HG03521 (cell line): Measurements from ENCODE around the gene GARNL3.
A peak's percentile ranks its signal among the peaks of the same experiment; 100 is the strongest.

Experiments
- ATAC-seq: cut with Tn5 transposase; IDR thresholded peaks from one replicate; pipeline ENCODE4 v1.9.1; 2021; ENCODE audit warnings: mild to moderate bottlenecking, moderate library complexity; ENCODE audit not compliant: unreplicated experiment

GARNL3 gene

DNA sequence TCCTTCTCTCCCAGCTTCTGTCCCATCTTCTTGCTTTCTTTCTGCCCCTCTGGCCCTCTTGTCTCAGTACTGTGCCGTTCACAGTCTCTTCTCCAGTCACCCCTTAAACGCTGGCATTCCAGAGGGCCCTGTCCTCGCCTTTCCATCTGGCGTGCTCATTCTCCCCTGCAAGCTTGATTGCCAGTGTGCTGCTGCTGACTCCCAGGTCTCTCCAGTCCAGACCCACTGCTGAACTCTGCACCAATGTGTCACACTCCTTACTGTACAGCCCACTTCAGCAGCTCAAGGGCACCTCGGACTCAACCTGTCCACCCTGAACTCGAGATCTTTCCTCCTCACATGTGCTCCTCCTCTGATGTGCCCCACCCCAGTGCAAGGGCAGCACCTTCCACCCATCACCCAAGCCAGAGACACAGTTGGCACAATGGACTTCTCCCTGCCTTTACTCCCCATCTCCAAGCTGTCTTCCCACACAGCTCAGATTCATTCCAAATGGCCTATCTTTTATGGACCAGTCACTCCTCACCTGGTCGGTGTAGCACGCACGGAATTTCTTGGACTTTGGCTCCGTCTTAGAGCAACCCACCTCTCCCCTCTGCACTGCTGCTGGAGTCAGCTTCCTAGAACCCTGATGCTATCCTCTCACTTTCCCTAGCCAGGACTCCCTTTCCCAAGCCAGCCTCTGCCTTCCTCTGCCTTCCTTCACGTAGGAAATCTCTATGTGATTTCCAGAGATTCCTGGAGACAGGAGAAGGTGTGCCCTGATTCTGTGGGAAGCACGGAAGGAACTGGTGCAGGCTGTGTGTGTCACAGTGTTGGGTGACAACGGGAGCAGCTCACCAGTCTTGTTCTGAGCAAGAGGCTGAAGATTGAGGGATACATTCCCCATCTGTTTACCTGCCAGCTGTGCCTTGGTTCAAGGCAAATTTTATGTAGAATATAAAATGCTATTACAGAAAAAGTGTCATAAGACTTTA, 106.4 kb downstream of the GARNL3 start:
- ATAC-seq = no peak

DNA sequence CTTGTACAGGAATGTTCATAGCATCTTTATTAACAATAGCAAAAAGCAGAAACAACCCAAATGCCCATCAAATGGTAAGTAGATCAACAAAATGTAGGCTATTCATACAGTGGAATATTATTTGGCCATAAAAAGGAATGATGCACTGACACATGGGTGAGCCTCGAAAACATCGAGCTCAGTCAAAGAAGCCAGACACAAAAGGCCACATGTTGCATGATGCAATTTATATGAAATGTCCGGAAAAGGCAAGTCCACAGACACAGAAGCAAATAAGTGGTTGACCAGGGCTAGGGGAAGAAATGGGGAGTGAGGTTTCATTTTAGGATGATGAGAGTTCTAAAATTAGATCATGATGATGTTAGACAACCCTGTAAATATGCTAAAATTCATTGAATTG, 115.9 kb downstream of the GARNL3 start:
- no peak for ATAC-seq

DNA sequence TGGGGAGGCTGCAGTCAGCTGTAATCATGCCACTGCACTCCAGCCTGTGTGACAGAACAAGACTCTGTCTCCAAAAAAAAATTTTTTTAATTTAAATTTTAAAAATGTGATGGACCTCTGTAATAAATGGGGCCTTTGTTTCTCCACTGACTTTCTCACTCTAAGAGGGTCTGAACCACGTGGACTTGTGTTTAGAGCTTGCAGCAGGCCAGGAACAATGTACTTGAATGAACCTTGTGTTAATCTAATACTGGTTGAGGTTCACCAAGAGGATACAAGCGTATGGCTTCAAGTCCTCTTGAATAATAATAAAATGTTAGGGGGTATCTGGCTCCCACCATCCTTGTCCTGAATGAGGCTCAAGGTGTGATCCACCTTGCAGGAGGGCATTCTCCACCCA, 118.0 kb downstream of the GARNL3 start:
- no peak for ATAC-seq

- ATAC-seq = no peak
These were observed 119.6 kb downstream of the GARNL3 start for GRCh38 chr9:127384016-127384730.

DNA sequence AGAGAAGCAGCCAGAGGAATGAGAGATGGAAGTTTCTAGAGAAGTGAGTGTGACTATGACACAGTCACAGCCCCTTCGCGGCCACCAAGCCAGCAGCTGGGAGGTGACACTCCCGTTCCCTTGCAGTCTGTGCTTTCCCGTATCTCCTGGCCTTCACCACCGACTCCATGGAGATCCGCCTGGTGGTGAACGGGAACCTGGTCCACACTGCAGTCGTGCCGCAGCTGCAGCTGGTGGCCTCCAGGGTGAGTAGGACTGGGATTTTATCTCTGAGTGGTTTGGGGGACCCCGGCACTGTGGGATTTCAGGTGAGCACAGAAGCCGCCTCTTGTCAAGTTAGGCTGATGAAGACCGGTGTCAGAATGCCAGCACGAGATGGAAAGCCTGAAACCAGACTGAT, 120.3 kb downstream of the GARNL3 start:
- no peak for ATAC-seq

DNA sequence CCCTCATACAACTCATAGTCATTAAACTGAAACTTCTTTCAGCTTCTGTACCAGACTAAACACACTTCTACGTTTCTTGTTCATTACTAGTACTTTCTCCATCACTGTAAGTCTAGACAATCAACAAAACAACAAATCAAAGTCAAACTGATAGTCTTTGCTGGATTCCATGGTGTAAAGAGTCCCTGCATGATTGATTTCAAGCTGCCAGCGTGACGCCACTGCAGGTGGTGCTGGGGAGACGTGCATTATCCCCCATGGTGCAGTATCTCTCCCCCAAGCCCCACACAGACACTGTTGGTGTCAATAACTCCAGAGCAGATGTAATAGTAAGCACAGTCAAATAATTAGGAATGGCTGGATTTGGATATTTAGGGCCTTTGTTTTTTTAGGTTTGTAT, 121.7 kb downstream of the GARNL3 start:
- no peak for ATAC-seq

GRCh38 chr9:127386981-127387380, 122.4 kb downstream of the GARNL3 start:
- ATAC-seq = no peak

DNA sequence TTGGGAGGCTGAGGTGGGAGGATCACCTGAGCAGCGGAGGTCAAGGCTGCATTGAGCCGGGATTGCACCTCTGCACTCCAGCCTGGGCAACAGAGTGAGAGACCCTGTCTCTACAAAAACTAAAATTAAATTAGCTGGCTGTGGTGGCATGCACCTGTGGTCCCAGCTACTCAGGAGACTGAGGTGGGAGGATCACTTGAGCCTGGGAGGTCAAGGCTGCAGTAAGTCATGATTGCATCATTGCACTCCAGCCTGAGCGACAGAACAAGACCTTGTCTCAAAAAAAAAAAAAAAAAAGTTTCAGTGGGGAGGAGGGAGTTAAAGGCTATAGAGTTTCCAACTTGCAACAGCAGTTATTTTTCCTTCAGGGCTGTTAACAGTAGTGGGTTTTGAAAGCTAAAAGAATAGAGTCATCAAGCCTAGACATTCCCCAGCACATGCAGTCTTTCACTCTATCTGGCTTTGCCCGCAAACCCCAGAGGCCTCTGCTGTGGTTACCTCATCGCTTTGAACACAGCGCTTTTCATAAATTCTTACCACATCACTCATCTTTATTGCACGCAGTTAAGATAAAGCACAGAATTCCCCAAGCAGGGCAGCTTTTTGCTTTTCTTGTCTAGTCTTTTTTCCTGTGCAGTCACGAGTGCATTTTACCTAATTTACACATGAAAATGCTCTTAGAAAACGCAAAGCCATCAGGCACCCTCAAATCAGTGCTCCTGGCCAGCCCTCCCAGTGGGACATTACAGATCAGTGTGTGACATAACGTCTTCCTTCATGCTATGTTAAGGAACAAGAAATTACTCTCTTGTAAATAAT, 123.7 kb downstream of the GARNL3 start:
- peak; percentile 63 for ATAC-seq

- no peak for ATAC-seq
These were observed 124.3 kb downstream of the GARNL3 start for GRCh38 chr9:127388856-127389238.

DNA sequence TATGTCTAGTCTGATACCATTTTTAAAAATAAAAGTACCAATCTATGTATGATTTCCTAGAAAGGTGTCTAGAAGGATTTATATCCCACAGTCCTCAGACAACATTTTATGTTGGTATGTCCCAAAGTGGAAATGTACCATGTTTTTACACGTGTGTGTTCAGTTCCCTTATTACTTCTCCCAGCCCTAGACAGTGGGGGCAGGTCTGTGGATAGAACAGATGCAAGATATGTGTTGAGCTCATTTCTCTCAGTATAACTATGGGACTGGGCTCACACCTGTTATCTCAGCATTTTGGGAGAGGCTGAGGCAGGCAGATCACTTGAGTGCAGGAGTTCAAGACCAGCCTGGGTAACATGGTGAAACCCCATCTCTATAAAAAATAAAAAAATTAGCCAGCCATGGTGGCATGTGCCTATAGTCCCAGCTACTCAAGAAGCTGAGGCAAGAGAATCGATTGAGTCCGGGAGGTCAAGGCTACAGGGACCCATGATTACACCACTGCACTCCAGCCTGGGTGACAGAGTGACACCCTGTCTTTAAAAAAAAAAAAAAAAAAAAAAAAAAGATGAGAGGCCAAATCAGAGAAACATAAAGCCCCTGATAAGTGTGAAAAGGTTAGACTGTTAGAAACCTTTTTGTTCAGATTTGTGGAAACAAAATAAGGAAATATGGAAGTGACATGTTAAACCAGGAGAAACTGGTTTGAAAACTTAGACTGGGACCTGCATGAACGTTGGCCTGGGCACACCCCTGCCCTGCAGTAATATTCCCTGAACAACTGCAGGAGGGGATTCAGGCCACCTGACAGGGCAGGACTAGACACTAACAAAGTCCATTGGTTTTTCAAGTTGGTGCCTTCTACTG, 125.0 kb downstream of the GARNL3 start:
- ATAC-seq = no peak

DNA sequence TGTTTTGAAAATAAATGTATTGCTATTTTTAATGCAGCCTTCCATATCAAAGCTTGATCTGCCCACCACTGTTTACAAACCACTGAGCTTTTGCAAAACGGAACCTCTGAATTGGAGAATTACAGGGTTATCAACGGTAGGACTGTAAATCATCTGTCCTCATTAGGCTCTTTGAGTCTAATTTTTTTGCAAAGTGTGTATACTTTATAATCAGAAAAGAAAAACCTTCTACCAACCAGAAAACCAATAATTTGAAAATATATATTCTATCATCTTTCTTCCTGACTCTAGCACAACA, 125.6 kb downstream of the GARNL3 start:
- no peak for ATAC-seq

- ATAC-seq = no peak
These were observed 126.0 kb downstream of the GARNL3 start for GRCh38 chr9:127390563-127390962.

DNA sequence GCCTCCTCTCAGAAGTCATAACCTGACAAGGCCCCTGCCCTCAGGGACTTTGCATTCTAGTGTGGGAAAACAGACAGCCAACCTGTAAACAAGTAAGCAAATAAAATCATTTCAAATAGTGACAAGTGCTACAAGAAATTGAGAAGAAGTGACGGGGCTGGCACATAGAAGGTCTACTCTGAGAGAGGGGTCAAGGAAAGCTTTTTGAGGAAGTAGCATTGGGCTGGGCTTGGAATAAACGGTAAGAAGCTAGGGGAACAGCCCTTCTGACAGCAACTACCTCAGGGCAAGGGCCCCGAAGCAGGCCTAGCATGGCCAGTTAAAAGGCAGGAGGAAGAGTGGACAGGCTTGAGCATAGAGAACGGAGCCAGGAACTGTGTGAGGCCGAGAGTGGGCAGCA, 127.6 kb downstream of the GARNL3 start:
- no peak for ATAC-seq

- ATAC-seq = no peak
These were observed 128.4 kb downstream of the GARNL3 start for GRCh38 chr9:127392976-127393375.

- ATAC-seq = no peak
These were observed 129.1 kb downstream of the GARNL3 start for GRCh38 chr9:127393645-127394044.

GRCh38 chr9:127395497-127396252, 131.1 kb downstream of the GARNL3 start:
- ATAC-seq = no peak

DNA sequence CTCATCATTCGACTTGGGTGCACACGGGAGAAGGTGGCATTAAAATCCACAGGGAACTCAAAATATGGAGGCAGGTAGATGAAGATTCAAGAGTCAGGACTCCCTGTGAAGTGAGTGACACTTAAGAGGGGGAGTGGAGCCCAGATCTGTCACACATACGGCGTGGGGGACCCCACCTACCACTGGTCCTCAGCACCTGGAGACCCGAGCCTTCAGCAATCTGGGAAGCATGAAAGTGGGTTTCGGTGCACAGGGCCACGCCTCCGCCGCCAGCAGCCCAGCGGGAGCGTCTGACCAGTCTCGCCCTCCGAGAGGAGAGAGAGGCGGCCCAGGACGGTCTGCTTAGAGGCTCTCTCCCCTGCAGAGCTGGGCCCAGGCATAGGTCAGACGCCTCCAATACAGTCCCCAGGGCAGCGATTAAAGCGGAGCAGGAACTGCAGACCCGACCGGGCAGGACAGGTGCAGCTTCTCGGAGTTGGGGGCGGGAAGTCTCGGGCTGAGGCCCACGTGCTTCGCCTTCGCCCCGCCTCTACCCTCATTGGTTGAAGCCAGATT, 131.8 kb downstream of the GARNL3 start:
- no peak for ATAC-seq

DNA sequence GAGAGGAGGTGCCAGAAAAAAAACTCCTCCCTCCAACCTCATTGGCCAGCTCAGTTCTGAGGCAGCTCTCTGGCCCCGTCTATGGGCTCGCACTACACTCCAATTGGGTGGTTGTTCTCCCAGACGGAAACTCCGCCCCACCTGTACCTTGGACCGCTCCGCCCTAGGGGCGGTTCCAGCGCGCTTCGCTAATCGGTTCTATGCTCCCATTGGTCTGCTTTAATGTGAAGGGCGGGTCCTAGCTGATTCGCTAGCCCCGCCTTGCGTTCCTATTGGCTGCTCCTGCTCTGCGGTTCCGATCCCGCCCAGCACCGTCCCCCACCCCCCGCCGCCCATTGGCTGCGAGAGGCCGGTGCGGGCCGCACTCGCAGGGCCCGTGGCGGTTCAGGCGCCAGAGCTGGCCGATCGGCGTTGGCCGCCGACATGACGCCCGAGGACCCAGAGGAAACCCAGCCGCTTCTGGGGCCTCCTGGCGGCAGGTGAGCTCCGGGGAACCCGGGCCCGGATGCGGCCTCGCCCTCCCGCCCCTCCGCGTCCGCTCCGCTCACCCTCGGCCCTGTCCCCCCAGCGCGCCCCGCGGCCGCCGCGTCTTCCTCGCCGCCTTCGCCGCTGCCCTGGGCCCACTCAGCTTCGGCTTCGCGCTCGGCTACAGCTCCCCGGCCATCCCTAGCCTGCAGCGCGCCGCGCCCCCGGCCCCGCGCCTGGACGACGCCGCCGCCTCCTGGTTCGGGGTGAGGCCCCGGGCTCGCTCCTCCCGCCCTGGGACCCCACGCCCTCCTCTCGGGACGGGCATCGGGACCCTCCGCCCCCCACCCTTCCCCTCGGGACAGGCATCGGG, 132.5 kb downstream of the GARNL3 start, which contains the start of gene SLC2A8:
Gene SLC2A8 (plus strand): TSS at position 362 of the 838 bp plus-strand sequence. CDS start 62 bp downstream, at position 424.
- ATAC-seq = peak; percentile 95
